ENCODE measurements around the gene PAMR1. TPM values are rescaled to one million over a fixed set of nuclear protein-coding genes. Genes with fewer than 3 reads are reported as not detected.

Gene PAMR1
- total and polyA plus RNA-seq, 2 of the 8 experiments (the other 6 are each of a cell fraction or from before 2014, with no cell fraction given), result 3.0 to 6.9 TPM

DNA sequence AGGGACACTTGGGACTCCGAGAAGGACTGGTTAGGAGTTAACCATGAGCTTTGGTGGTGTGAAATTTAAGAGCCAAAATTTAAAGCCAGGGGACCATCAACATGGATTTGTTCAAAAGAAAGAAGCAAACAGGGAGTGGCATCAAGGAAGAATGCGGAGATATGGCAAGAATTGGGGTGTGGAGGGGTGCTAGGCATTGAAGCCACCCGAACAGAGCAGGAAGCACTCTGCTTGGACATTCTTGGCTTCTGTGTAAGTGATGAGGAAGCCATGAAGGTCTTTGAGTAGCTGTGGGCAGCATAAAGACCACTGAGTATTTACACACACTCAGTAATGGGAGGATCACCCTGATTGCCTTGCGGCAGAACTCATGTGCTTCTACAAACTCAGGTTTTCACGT lies 27.2 kb upstream of the PAMR1 start (continued):
- TF ChIP-seq, protein P1, sequence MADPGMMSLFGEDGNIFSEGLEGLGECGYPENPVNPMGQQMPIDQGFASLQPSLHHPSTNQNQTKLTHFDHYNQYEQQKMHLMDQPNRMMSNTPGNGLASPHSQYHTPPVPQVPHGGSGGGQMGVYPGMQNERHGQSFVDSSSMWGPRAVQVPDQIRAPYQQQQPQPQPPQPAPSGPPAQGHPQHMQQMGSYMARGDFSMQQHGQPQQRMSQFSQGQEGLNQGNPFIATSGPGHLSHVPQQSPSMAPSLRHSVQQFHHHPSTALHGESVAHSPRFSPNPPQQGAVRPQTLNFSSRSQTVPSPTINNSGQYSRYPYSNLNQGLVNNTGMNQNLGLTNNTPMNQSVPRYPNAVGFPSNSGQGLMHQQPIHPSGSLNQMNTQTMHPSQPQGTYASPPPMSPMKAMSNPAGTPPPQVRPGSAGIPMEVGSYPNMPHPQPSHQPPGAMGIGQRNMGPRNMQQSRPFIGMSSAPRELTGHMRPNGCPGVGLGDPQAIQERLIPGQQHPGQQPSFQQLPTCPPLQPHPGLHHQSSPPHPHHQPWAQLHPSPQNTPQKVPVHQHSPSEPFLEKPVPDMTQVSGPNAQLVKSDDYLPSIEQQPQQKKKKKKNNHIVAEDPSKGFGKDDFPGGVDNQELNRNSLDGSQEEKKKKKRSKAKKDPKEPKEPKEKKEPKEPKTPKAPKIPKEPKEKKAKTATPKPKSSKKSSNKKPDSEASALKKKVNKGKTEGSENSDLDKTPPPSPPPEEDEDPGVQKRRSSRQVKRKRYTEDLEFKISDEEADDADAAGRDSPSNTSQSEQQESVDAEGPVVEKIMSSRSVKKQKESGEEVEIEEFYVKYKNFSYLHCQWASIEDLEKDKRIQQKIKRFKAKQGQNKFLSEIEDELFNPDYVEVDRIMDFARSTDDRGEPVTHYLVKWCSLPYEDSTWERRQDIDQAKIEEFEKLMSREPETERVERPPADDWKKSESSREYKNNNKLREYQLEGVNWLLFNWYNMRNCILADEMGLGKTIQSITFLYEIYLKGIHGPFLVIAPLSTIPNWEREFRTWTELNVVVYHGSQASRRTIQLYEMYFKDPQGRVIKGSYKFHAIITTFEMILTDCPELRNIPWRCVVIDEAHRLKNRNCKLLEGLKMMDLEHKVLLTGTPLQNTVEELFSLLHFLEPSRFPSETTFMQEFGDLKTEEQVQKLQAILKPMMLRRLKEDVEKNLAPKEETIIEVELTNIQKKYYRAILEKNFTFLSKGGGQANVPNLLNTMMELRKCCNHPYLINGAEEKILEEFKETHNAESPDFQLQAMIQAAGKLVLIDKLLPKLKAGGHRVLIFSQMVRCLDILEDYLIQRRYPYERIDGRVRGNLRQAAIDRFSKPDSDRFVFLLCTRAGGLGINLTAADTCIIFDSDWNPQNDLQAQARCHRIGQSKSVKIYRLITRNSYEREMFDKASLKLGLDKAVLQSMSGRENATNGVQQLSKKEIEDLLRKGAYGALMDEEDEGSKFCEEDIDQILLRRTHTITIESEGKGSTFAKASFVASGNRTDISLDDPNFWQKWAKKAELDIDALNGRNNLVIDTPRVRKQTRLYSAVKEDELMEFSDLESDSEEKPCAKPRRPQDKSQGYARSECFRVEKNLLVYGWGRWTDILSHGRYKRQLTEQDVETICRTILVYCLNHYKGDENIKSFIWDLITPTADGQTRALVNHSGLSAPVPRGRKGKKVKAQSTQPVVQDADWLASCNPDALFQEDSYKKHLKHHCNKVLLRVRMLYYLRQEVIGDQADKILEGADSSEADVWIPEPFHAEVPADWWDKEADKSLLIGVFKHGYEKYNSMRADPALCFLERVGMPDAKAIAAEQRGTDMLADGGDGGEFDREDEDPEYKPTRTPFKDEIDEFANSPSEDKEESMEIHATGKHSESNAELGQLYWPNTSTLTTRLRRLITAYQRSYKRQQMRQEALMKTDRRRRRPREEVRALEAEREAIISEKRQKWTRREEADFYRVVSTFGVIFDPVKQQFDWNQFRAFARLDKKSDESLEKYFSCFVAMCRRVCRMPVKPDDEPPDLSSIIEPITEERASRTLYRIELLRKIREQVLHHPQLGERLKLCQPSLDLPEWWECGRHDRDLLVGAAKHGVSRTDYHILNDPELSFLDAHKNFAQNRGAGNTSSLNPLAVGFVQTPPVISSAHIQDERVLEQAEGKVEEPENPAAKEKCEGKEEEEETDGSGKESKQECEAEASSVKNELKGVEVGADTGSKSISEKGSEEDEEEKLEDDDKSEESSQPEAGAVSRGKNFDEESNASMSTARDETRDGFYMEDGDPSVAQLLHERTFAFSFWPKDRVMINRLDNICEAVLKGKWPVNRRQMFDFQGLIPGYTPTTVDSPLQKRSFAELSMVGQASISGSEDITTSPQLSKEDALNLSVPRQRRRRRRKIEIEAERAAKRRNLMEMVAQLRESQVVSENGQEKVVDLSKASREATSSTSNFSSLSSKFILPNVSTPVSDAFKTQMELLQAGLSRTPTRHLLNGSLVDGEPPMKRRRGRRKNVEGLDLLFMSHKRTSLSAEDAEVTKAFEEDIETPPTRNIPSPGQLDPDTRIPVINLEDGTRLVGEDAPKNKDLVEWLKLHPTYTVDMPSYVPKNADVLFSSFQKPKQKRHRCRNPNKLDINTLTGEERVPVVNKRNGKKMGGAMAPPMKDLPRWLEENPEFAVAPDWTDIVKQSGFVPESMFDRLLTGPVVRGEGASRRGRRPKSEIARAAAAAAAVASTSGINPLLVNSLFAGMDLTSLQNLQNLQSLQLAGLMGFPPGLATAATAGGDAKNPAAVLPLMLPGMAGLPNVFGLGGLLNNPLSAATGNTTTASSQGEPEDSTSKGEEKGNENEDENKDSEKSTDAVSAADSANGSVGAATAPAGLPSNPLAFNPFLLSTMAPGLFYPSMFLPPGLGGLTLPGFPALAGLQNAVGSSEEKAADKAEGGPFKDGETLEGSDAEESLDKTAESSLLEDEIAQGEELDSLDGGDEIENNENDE (IDR thresholded peaks at IDR 0.05; ENCODE audit: insufficient replicate concordance, low read length), result no peak
- TF ChIP-seq NRF1 (IDR thresholded peaks at IDR 0.05; ENCODE audit: low read depth, low read length) (no peak), POLR2AphosphoS5 (IDR thresholded peaks at IDR 0.05; ENCODE audit: low read depth, low read length) (no peak), PHF8 (conservative IDR thresholded peaks at IDR 0.05; ENCODE audit: low read depth, low read length) (no peak), ASH2L (IDR thresholded peaks at IDR 0.05; ENCODE audit: low read length) (no peak), POU5F1 (IDR thresholded peaks at IDR 0.05; ENCODE audit: low read depth, low read length) (no peak), CREB1 (IDR thresholded peaks at IDR 0.05) (no peak), RAD21 (IDR thresholded peaks at IDR 0.05 in 1 of 2, conservative IDR thresholded peaks at IDR 0.05 in 1 of 2; ENCODE audit: low read depth in 2 of 2, low read length in 2 of 2) (no peak), TAF1 (IDR thresholded peaks at IDR 0.05; ENCODE audit: low read depth, low read length) (no peak), HDAC2 (IDR thresholded peaks at IDR 0.05; ENCODE audit: borderline replicate concordance in 1 of 2, low read depth in 2 of 2, low read length in 2 of 2) (no peak), SP4 (IDR thresholded peaks at IDR 0.05; ENCODE audit: low read length) (no peak)
- TF ChIP-seq, protein P2, sequence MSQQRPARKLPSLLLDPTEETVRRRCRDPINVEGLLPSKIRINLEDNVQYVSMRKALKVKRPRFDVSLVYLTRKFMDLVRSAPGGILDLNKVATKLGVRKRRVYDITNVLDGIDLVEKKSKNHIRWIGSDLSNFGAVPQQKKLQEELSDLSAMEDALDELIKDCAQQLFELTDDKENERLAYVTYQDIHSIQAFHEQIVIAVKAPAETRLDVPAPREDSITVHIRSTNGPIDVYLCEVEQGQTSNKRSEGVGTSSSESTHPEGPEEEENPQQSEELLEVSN (IDR thresholded peaks at IDR 0.05), result no peak

Measured in H1 (cell line).